H1 (cell line): Measurements from ENCODE around the gene PNMA8C. TPM values are rescaled to one million over a fixed set of nuclear protein-coding genes. Genes with fewer than 3 reads are reported as not detected.

Experiments
- EZH2 ChIP-seq: fragments of 200-600 bp; sonication (generic); IDR thresholded peaks from 2 replicates; pipeline ENCODE4 v1.7.1; 2012; ENCODE audit warnings: low read depth, mild to moderate bottlenecking, moderate library complexity, low read length, inconsistent platforms; ENCODE audit not compliant: severe bottlenecking
- HDAC2 ChIP-seq, 2 experiments: fragments of 300-600 bp in 1 of 2; sonication (generic) in 1 of 2; IDR thresholded peaks; 2 replicates each; pipeline ENCODE4 v1.6.1; 2011 to 2012; ENCODE audit warnings: low read depth in 2 of 2, low read length in 2 of 2, mild to moderate bottlenecking in 2 of 2, moderate library complexity in 2 of 2, borderline replicate concordance in 1 of 2, inconsistent platforms in 1 of 2
- JUND ChIP-seq: IDR thresholded peaks from 2 replicates; pipeline ENCODE4 v1.6.1; 2011; ENCODE audit warnings: mild to moderate bottlenecking, improper control_type of control experiment, low read length
- KDM1A ChIP-seq: fragments of 200-600, 300-600 bp; sonication (generic); IDR thresholded peaks from 2 replicates; pipeline ENCODE4 v1.7.1; 2016; ENCODE audit warnings: mild to moderate bottlenecking, low read length, borderline replicate concordance
- KDM4A ChIP-seq: IDR thresholded peaks from one replicate; pipeline ENCODE4 v1.7.1; 2012; ENCODE audit warnings: low read depth, mild to moderate bottlenecking, moderate library complexity, low read length, inconsistent platforms; ENCODE audit not compliant: severe bottlenecking
- RBBP5 ChIP-seq: IDR thresholded peaks from 2 replicates; pipeline ENCODE4 v1.7.1; 2012; ENCODE audit warnings: low read depth, mild to moderate bottlenecking, inconsistent platforms, low read length, moderate library complexity, borderline replicate concordance
- USF2 ChIP-seq: IDR thresholded peaks from 2 replicates; pipeline ENCODE4 v1.6.1; 2011; ENCODE audit warnings: low read length, improper control_type of control experiment
- polyA plus RNA-seq, 7 experiments: library from polyadenylated mRNA; depleted of rRNA in 3 of 7; stranded (reverse) in 5 of 7; unstranded in 2 of 7; fragments of >200 nt in 5 of 7; fragments of 200-250 nt in 2 of 7; gene quantifications; 1 replicate in 5 of 7; 2 replicates in 1 of 7; 4 replicates in 1 of 7; pipeline versions ENCODE4 v1.2.1 to v1.2.3, GENCODE V29; 2011 to 2013; ENCODE audit warnings: missing spikeins in 2 of 7, mixed read lengths in 2 of 7
- total RNA-seq: library from RNA; stranded (reverse); fragmentation: NEBNext Ultra II Directional; extraction: Animal tissue kit (Norgen Biotek cat#: 25700); gene quantifications from 2 replicates; pipeline ENCODE4 v1.2.1, GENCODE V29; 2021

PNMA8C gene
- total and polyA plus RNA-seq, 2 of the 8 experiments (the other 6 are each of a cell fraction or from before 2014, with no cell fraction given) = 0.53 to 1.8 TPM

DNA sequence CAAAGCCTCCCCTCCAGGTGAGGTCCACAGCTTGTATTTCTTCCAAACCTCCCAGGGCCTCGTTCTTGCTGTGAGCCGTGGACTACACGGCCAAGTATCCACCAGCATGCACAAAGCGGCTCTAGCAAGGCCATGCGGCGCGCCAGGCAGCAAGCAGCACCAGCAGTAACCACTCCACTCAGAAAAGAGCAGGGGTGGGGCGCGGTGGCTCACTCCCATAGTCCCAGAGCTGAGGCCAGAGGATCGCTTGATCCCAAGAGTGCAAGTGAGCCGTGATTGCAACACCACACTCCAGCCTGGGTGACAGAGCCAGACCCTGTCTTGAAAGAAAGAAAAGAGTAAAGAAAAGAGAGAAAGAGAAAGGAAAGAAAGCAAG, 20.1 kb downstream of the PNMA8C start (continued):
- no peak for TF ChIP-seq EZH2
- TF ChIP-seq JUND = no peak
- no peak for TF ChIP-seq USF2
- TF ChIP-seq RBBP5 = no peak
- no peak for TF ChIP-seq KDM1A
- TF ChIP-seq KDM4A = no peak
- TF ChIP-seq HDAC2 (IDR thresholded peaks at IDR 0.05; ENCODE audit: borderline replicate concordance in 1 of 2, low read depth in 2 of 2, low read length in 2 of 2) = no peak
